Astrocyte (in vitro differentiated cells and primary cell): ENCODE measurements around the gene ELK3.

Experiments used
- EZH2 ChIP-seq: IDR thresholded peaks from 2 replicates; pipeline ENCODE4 v1.6.1; 2012; ENCODE audit warnings: mild to moderate bottlenecking, low read length, inconsistent platforms; ENCODE audit not compliant: insufficient read depth
- TF ChIP-seq, protein P1 (sequence below): IDR thresholded peaks from 2 replicates; pipeline ENCODE4 v1.5.1; 2011; ENCODE audit warnings: low read depth, mild to moderate bottlenecking, inconsistent platforms, low read length, moderate library complexity; ENCODE audit not compliant: insufficient read depth

- TF ChIP-seq, protein P1, sequence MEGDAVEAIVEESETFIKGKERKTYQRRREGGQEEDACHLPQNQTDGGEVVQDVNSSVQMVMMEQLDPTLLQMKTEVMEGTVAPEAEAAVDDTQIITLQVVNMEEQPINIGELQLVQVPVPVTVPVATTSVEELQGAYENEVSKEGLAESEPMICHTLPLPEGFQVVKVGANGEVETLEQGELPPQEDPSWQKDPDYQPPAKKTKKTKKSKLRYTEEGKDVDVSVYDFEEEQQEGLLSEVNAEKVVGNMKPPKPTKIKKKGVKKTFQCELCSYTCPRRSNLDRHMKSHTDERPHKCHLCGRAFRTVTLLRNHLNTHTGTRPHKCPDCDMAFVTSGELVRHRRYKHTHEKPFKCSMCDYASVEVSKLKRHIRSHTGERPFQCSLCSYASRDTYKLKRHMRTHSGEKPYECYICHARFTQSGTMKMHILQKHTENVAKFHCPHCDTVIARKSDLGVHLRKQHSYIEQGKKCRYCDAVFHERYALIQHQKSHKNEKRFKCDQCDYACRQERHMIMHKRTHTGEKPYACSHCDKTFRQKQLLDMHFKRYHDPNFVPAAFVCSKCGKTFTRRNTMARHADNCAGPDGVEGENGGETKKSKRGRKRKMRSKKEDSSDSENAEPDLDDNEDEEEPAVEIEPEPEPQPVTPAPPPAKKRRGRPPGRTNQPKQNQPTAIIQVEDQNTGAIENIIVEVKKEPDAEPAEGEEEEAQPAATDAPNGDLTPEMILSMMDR, result no peak
- TF ChIP-seq EZH2, result no peak
Measured at GRCh38 chr12:96183734-96184370, 10.3 kb upstream of the ELK3 start.
